Measurements from ENCODE around the gene HMG20A.

GRCh38 chr15:77475001-77475400 is 54.3 kb downstream of the HMG20A start:
- TF ChIP-seq CTCF (IDR thresholded peaks at IDR 0.05 in 2 of 3, conservative IDR thresholded peaks at IDR 0.05 in 1 of 3; ENCODE audit: control insufficient read depth in 2 of 3, extremely low read depth in 1 of 3, insufficient read depth in 1 of 3, low read depth in 3 of 3, low read length in 3 of 3): no peak
- no peak for TF ChIP-seq MEF2A (IDR thresholded peaks at IDR 0.05; ENCODE audit: insufficient read depth, low read depth, low read length)
- no peak for TF ChIP-seq ELK1 (IDR thresholded peaks at IDR 0.05; ENCODE audit: low read depth, low read length)
- TF ChIP-seq, protein P1, sequence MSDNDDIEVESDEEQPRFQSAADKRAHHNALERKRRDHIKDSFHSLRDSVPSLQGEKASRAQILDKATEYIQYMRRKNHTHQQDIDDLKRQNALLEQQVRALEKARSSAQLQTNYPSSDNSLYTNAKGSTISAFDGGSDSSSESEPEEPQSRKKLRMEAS (IDR thresholded peaks at IDR 0.05; ENCODE audit: low read depth, low read length): no peak
- no peak for TF ChIP-seq RB1 (IDR thresholded peaks at IDR 0.05; ENCODE audit: borderline replicate concordance)
- TF ChIP-seq CEBPB (IDR thresholded peaks at IDR 0.05; ENCODE audit: borderline replicate concordance in 1 of 2, low read depth in 2 of 2, low read length in 2 of 2): no peak
- no peak for TF ChIP-seq EZH2 (IDR thresholded peaks at IDR 0.05; ENCODE audit: borderline replicate concordance, control insufficient read depth, low read depth, low read length)
